Measurements from ENCODE around the gene CD55.

GRCh38 chr1:207344221-207344620 is 22.7 kb downstream of the CD55 start:
- TF ChIP-seq CTCF (conservative IDR thresholded peaks at IDR 0.05 in 1 of 2, IDR thresholded peaks at IDR 0.05 in 1 of 2; ENCODE audit: extremely low read depth in 1 of 2, insufficient read depth in 1 of 2, low read depth in 1 of 2, low read length in 2 of 2), result no peak
- no peak for TF ChIP-seq EZH2 (IDR thresholded peaks at IDR 0.05; ENCODE audit: borderline replicate concordance, low read length)

All from mammary epithelial cell (primary cell).